ENCODE measurements around the gene STH. TPM values are rescaled to one million over a fixed set of nuclear protein-coding genes. Genes with fewer than 3 reads are reported as not detected.

STH gene
- total RNA-seq, 1 experiment from 2014 or later: not detected

DNA sequence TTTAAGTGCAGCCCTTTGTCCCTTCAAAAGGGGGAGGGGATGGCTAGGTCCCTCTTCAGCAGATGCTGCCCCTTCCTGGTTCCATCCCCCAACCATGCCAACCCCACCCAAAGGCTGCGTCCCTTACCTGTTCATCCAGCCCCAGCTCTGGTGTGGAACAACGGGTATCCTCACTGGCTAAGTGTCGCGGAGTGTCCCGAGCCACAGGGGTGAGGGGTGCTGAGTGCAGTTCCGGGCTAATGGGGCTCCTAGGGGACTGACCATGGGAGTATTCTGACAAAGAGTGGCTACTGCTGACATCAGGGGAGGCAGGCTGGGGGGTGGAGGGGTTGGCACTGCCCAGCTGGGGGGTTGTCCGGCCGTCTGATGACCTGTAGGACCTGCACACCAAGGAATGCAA lies 32.9 kb downstream of the STH start:
- H3K4me1 ChIP-seq (ENCODE audit: control insufficient read depth, insufficient read depth, low read length): no peaks in the 10 kb centered on the region
- ChIA-PET CTCF (no interaction called here), POLR2A (no interaction called here)
- ATAC-seq: no peak
- no peaks in the 10 kb centered on the region for H3K27me3 ChIP-seq (ENCODE audit: control insufficient read depth, insufficient read depth, low read length)
- in situ Hi-C loops (cut with HindIII; ENCODE audit: low pct_unique_long_range_greater_than_20kb, low sequenced_read_pairs): no loop called here
- BruUV-seq (replicated peaks): no TSS peak
- no peak for TF ChIP-seq SIN3A (IDR thresholded peaks at IDR 0.05; ENCODE audit: borderline replicate concordance, insufficient read depth, low read depth, low read length)
- TF ChIP-seq, protein P1, sequence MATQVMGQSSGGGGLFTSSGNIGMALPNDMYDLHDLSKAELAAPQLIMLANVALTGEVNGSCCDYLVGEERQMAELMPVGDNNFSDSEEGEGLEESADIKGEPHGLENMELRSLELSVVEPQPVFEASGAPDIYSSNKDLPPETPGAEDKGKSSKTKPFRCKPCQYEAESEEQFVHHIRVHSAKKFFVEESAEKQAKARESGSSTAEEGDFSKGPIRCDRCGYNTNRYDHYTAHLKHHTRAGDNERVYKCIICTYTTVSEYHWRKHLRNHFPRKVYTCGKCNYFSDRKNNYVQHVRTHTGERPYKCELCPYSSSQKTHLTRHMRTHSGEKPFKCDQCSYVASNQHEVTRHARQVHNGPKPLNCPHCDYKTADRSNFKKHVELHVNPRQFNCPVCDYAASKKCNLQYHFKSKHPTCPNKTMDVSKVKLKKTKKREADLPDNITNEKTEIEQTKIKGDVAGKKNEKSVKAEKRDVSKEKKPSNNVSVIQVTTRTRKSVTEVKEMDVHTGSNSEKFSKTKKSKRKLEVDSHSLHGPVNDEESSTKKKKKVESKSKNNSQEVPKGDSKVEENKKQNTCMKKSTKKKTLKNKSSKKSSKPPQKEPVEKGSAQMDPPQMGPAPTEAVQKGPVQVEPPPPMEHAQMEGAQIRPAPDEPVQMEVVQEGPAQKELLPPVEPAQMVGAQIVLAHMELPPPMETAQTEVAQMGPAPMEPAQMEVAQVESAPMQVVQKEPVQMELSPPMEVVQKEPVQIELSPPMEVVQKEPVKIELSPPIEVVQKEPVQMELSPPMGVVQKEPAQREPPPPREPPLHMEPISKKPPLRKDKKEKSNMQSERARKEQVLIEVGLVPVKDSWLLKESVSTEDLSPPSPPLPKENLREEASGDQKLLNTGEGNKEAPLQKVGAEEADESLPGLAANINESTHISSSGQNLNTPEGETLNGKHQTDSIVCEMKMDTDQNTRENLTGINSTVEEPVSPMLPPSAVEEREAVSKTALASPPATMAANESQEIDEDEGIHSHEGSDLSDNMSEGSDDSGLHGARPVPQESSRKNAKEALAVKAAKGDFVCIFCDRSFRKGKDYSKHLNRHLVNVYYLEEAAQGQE (IDR thresholded peaks at IDR 0.05; ENCODE audit: insufficient read depth in 1 of 2, low read depth in 2 of 2, low read length in 1 of 2): no peak
- TF ChIP-seq, protein P2, sequence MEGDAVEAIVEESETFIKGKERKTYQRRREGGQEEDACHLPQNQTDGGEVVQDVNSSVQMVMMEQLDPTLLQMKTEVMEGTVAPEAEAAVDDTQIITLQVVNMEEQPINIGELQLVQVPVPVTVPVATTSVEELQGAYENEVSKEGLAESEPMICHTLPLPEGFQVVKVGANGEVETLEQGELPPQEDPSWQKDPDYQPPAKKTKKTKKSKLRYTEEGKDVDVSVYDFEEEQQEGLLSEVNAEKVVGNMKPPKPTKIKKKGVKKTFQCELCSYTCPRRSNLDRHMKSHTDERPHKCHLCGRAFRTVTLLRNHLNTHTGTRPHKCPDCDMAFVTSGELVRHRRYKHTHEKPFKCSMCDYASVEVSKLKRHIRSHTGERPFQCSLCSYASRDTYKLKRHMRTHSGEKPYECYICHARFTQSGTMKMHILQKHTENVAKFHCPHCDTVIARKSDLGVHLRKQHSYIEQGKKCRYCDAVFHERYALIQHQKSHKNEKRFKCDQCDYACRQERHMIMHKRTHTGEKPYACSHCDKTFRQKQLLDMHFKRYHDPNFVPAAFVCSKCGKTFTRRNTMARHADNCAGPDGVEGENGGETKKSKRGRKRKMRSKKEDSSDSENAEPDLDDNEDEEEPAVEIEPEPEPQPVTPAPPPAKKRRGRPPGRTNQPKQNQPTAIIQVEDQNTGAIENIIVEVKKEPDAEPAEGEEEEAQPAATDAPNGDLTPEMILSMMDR (IDR thresholded peaks at IDR 0.05): no peak
- TF ChIP-seq POLR2AphosphoS5 (IDR thresholded peaks at IDR 0.05; ENCODE audit: low read depth, low read length): no peak
- TF ChIP-seq TCF7L2 (IDR thresholded peaks at IDR 0.05; ENCODE audit: low read depth, low read length): no peak
- no peak overlapping the region for H3K4me3 ChIP-seq (ENCODE audit: low read depth in 2 of 2, low read length in 2 of 2)
- no peaks in the 10 kb centered on the region for H3K9me3 ChIP-seq (ENCODE audit: control insufficient read depth, insufficient read depth, low read depth, low read length)
- no peak for DNase-seq (ENCODE audit: low read depth, low spot score)
- intact Hi-C loops (cut with micrococcal nuclease; ENCODE audit: unreplicated experiment): no loop called here
- no peak overlapping the region for H3K27ac ChIP-seq (ENCODE audit: low read length)
- H3K36me3 ChIP-seq (ENCODE audit: control insufficient read depth, insufficient read depth, low read length): peaks cover 11% of the 10 kb centered on the region

DNA sequence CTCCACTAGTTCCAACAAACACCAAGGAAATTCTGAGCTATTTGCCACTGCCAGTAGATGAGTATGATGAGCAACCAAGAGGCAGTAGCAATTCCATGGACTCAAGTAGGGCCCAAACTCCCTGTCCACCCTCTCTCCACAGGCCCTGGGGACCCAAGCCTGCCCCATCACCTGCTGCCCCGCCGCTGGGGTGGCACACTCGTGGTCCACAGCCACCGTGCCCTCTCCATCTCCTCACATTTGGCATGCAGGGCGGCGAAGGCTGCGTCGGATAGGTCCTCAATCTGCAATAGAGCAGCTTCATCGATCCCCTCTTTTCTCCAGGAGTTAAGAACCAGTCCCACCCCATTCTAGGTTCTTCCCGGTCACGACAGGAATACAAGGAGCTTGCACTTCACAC lies 33.9 kb downstream of the STH start:
- no peak for DNase-seq (ENCODE audit: low read depth, low spot score)
- Histone ChIP-seq H3K4me1 (ENCODE audit: control insufficient read depth, insufficient read depth, low read length) (no peaks in the 10 kb centered on the region), H3K27ac (ENCODE audit: low read length) (no peak overlapping the region), H3K27me3 (ENCODE audit: control insufficient read depth, insufficient read depth, low read length) (no peaks in the 10 kb centered on the region), H3K4me3 (ENCODE audit: low read depth in 2 of 2, low read length in 2 of 2) (no peak overlapping the region), H3K9me3 (ENCODE audit: control insufficient read depth, insufficient read depth, low read depth, low read length) (no peaks in the 10 kb centered on the region), H3K36me3 (ENCODE audit: control insufficient read depth, insufficient read depth, low read length) (peaks cover 14% of the 10 kb centered on the region)
- no peak for ATAC-seq
- intact Hi-C loops (cut with micrococcal nuclease; ENCODE audit: unreplicated experiment) (no loop called here), in situ Hi-C loops (cut with HindIII; ENCODE audit: low pct_unique_long_range_greater_than_20kb, low sequenced_read_pairs) (no loop called here)
- ChIA-PET POLR2A (interaction anchor here (0.5 kb wide), 1 partner anchor 24 kb away, joined by 3 read pairs; no protein-coding TSS in a partner anchor), CTCF (interaction anchor here (0.6 kb wide), 1 partner anchor 84 kb away, joined by 10 read pairs; no protein-coding TSS in a partner anchor)
- TF ChIP-seq POLR2AphosphoS5 (IDR thresholded peaks at IDR 0.05; ENCODE audit: low read depth, low read length): no peak
- TF ChIP-seq SIN3A (IDR thresholded peaks at IDR 0.05; ENCODE audit: borderline replicate concordance, insufficient read depth, low read depth, low read length): no peak
- TF ChIP-seq, protein P1 (IDR thresholded peaks at IDR 0.05; ENCODE audit: insufficient read depth in 1 of 2, low read depth in 2 of 2, low read length in 1 of 2): no peak
- TF ChIP-seq TCF7L2 (IDR thresholded peaks at IDR 0.05; ENCODE audit: low read depth, low read length): no peak
- TF ChIP-seq, protein P2 (IDR thresholded peaks at IDR 0.05): no peak
- no TSS peak for BruUV-seq (replicated peaks)
